Gastroesophageal sphincter (tissue), 3 donors: ENCODE results near the gene HOXC9.

Source experiments
- CTCF ChIP-seq, 4 experiments: fragments of 200-600 bp in 2 of 4; fragments of 450-650 bp in 2 of 4; sonication (generic) in 1 of 4; IDR thresholded peaks; one replicate each; pipeline ENCODE4 v1.5.1; 2017 to 2019; ENCODE audit warnings: antibody characterized with exemption in 4 of 4, mild to moderate bottlenecking in 2 of 4, moderate library complexity in 2 of 4
- EP300 ChIP-seq: sonication (generic); formaldehyde crosslinking; IDR thresholded peaks from one replicate; pipeline ENCODE4 v1.6.1; 2017; ENCODE audit warnings: antibody characterized with exemption, mild to moderate bottlenecking
- POLR2A ChIP-seq, 2 donors: fragments of 450-650 bp; IDR thresholded peaks; one replicate each; pipeline ENCODE4 v1.6.1; 2017; ENCODE audit warnings: antibody characterized with exemption in 2 of 2, mild to moderate bottlenecking in 2 of 2, moderate library complexity in 1 of 2

- TF ChIP-seq CTCF (IDR thresholded peaks at IDR 0.05) (no peak), POLR2A (IDR thresholded peaks at IDR 0.05) (no peak), EP300 (no peak)
These were observed 30.5 kb downstream of the HOXC9 start for GRCh38 chr12:54030442-54030801.
